ENCODE results near the gene BEND3. TPM values are rescaled to one million over a fixed set of nuclear protein-coding genes. Genes with fewer than 3 reads are reported as not detected.
"Not testable (repeated sequence)": the region's sequence is repeated elsewhere in the genome, so short reads cannot be mapped to it uniquely, and the experiment has no call there.

BEND3 gene
- total RNA-seq, 1 experiment from 2014 or later: 3.0 TPM

GRCh38 chr6:107047807-107048206 lies 67.5 kb downstream of the BEND3 start:
- DNase-seq (ENCODE audit: extremely low read depth, low read depth): no peak

- no peak for DNase-seq (ENCODE audit: extremely low read depth, low read depth)
These were observed 69.3 kb downstream of the BEND3 start for GRCh38 chr6:107045826-107046675.

GRCh38 chr6:107033126-107033525 lies 82.2 kb downstream of the BEND3 start:
- no peak for DNase-seq (ENCODE audit: extremely low read depth, low read depth)

GRCh38 chr6:107032051-107032450 lies 83.3 kb downstream of the BEND3 start:
- DNase-seq (ENCODE audit: extremely low read depth, low read depth): no peak

GRCh38 chr6:107030151-107030550 lies 85.2 kb downstream of the BEND3 start:
- no peak for DNase-seq (ENCODE audit: extremely low read depth, low read depth)

- no peak for DNase-seq (ENCODE audit: extremely low read depth, low read depth)
These were observed 88.3 kb downstream of the BEND3 start for GRCh38 chr6:107026965-107027364.

GRCh38 chr6:107021446-107022185 lies 93.7 kb downstream of the BEND3 start:
- no peak for DNase-seq (ENCODE audit: extremely low read depth, low read depth)

GRCh38 chr6:107020239-107020638 lies 95.1 kb downstream of the BEND3 start:
- no peak for DNase-seq (ENCODE audit: extremely low read depth, low read depth)

GRCh38 chr6:107019628-107020027 lies 95.7 kb downstream of the BEND3 start:
- DNase-seq (ENCODE audit: extremely low read depth, low read depth): not testable (repeated sequence)

GRCh38 chr6:107019047-107019446 lies 96.3 kb downstream of the BEND3 start:
- DNase-seq (ENCODE audit: extremely low read depth, low read depth): no peak

Small RNA genes within 50 kb of the gene (small RNA-seq; reads per million reads assigned to genes)
- gene RNU6-1299P: 0 reads per million in 2 experiments

Other genes starting within 250 kb of the BEND3 start
- 303 and 305 TPM in 2 replicates for gene CD24, start 140.8 kb downstream of the BEND3 start, total RNA-seq (2014; rRNA removed; shearing (Covaris generic))
- 14.5 and 15.2 TPM in 2 replicates for gene MTRES1, start 87.3 kb downstream of the BEND3 start, total RNA-seq (2014; rRNA removed; shearing (Covaris generic))